ENCODE data around the gene DDX10.

DDX10 gene

DNA sequence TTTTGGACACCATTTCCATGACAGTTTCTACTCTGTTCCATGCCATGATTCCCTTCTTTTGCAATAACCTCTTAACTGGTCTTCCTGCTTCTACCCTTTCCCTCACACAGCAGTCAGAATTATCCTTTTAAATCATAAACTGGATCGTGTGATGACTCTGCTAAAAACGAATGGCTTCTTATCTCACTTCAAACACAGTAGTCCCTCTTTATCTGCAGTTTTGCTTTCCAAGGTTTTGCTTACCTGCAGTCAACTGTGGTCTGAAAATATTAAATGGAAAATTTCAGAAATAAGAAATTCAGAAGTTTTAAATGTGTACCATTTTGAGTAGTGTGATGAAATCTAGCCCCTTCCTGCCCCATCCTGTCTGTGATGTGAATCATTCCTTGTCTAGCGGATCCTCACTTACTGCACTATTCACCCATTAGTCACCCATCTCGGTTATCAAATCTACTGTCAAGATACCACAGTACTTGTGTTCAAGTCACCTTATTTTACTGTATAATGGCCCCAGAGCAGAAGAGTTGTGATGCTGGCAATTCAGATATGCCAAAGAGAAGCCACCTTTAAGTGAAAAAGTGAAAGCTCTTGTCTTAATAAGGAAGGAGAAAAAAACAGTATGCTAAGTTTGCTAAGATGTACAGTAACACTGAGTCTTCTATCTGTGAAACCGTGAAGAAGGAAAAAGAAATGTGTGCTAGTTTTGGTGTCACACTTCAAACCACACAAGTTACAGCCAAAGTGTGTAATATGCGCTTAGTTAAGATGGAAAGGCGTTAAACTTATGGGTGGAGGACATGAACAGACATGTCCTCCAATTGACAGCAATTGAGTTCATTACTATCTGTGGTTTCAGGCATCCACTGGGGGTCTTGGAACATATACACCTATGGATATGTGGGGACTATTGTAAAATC lies 283.0 kb downstream of the DDX10 start:
- no peak for DNase-seq

DNA sequence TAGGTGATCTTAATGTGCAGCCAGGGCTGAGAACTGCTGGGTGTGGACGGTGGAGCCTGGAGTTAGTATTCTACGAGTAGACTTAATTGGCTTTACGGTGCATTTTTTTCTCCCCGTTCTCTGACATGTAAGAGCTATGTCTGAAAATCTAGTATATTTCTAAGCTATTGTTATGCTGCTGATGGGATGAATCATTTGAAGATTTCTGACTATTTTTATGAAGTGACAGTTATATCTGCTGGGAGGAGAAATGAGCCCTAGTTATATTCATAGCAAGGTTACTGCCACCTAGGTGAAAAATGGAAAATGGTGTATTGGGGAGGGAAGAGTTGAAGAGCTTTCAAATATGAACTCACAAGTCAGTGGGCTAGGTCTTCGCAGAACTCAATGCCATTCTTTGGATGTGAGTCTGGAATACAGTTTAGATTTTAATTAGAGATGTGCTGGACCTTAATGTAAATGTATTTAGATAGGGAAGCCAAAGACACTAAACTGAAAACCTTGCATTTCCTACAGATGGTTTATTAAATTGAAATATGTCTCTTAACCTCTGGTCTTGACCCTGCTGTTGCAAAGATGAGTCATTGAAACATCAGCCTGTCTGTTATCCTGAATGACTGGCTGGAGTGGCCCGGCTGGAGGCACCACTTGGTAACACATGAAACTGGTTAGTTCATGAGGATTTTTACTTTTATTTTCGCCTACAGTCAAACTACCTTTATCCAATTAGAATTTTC lies 293.7 kb downstream of the DDX10 start:
- DNase-seq, result no peak

DNA sequence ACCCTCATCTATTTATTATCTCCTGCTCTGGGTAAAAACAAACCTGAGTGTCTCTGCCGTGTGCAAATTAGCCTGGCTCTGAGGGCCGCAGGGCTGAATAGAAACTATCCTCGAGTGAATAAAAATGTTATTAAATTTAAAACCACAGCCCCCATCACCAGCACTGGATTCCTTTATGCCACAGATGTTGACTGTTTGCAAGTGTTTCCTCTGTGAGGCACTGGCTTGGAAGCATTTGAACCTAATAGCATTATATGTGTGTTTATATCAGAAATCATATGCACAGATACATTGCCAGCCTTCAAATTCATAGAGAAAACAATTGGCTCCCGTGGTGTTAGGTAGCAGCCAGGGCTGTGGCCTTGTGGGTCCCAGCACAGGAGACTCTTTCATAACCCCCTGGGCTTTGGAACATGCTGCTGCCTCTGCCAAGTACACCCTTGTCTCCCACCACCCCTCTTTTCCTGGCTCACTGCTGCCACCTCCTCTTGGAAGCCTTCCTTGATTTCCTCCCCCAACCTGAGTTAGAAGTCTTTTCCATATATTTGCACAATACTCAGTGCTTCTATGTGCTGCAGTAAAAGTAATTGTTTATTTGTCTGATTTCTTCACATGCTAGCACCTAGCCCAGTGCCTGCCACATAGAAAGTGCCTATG lies 294.4 kb downstream of the DDX10 start:
- no peak for DNase-seq

DNA sequence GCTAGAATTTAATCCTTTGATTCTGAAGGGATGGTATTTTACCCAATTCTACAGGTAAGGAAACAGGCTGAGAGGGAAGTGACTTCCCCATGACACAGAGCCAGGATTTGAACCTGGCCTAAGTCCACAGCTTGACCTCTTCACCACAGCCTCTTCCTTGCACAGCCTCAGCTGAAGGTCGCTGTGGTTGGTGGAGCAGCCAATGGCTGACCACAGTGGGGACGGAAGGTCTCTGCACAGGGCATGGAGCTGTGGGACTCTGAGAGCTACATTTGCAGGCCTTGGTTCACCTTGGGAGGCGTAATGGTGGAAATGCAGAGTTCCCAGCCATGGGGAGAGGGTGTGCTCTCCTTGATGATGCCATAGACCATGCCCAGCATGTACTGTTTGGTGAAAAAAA lies 295.0 kb downstream of the DDX10 start:
- no peak for DNase-seq

DNA sequence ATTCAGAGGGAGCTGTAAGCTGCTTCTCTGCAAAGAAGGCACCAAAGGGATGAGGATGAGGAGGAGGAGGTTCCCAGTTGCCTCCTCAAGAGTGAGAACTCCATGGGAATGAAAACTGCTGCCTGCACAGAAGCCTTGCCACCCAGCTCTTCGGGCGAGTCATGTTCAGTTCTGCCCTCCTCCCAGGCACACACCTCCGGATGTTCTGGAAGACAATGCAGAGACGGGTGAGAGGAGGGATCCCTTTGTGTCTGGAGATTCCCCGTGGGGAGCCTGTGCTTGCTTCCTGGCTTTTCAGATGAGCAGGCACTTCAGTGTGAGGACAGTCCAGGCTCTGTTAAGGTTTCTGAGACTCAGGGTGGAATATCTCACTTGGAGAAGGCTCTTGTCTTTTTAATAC lies 295.6 kb downstream of the DDX10 start:
- DNase-seq, result no peak

DNA sequence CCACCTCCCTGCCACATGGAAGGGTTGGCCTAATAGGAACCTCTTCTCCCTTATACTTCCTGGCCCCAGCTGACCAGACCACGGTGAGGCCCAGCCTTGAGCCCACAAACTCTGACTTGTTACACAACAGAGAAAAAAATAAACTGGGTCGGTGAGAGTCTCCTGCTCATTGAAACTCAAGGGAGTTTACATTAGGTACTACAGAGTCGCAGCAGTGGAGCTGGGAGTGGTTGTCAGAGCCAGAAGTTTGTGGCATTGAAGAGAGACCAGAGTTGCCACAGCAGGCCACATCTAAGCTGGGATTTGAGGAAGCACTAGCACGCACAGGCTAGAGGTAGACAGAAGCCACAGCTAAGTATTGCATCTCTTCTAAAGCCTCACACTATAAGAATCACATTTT lies 296.2 kb downstream of the DDX10 start:
- no peak for DNase-seq

DNA sequence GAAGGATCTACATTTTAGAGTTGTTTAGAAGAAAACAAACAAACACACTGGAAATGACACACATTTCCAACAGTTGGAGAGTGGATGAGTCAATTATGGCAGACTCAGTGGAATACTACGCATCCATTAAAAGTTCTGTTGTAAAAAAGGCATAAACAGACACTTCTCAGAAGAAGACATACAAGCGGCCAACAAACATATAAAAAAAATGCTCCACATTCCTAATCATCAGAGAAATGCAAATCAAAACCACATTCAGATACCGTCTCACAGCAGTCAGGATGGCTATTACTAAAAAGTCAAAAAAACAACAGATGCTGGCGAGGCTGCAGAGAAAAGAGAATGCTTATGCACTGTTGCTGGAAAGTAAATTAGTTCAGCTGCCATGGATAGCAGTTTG lies 298.2 kb downstream of the DDX10 start:
- DNase-seq, result no peak

DNA sequence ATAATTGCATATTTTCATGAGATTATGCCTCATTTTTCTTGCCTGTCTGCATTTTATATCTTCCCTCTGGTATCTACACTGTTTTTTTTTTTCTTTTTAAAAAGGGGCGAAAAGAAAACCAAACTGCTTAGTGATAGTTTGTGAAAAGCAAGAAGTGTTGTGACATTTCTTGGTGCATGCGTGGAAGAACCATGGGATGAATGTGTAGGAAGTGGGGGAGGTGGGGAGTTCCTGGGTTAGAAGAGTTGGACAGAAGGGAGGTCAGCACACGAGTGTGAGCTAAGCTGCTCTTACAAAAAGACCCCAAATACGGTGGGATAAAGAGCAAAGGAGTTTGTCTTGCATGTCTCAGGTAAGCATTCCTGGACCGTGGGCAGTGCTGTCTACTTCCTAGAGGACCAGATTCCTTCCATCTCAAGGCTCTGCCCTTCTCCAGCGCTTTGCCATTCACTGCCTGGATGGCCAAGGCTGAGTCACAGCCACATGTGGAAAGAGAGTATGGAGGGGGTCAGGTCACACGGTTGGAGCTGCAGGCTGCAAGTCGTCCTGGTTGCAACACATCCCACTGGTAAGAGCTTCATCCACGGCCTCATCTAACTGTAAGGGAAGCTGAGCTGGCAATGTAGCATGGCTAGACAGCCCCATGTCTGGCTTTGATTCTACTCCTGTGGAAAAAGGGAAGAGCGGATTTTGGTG lies 300.6 kb downstream of the DDX10 start:
- DNase-seq, result no peak

DNA sequence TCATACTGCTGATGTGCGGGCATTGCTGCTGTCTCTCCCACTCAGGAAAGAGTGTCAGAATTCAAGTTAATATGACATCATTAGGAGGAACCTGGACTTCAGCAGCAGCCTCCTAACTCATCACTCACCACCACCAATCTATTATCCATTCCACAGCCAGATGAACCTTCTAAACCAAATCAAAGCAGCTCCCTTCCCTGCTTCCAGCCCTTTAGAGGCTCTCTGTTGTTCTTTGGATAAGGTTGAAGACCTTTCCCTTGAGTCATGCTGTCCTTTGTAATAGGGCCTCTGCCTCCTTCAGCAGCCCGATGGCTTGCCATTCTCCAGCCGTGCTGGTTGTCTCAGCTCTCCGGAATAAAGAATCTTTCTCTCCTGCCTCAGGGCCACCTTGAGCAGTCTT lies 301.3 kb downstream of the DDX10 start:
- DNase-seq, result no peak

DNA sequence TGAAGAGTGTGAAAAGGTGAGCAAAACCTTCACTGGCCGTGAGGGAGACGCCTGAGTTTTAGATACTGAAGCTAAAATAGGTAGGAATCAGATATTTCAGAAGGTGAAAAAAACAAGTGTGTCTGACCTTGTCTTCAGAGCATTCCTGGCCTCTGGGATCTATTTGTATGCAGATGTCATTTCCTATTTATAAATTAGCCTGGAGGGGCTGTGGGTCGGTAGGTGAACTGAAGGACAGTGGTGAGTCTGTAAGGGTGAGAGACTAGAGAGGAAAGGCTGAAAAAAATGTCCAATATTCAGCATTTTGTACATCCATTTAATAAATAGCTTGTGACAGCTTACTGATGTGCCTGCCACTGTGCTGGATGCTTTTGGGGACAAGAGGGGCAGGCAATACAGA lies 302.1 kb downstream of the DDX10 start:
- no peak for DNase-seq

DNA sequence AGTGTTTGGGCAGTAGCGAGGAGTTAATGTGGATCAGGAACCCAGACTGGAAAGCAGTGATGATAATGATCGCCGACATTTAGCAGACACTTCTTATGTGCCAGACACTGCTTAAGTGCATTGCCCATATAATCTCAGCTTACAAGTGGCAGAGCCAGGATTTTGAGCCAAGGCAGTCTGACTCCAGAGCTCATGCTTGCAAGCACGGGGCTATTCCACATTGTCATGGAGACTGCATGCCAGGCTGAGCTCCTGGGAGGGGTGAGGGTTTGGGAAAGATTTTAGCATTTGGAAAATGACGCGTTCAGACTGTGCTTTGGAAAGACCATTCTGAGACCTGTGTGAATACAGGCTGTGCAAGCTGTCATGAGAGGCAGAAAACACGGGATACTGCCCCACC lies 302.7 kb downstream of the DDX10 start:
- no peak for DNase-seq

DNA sequence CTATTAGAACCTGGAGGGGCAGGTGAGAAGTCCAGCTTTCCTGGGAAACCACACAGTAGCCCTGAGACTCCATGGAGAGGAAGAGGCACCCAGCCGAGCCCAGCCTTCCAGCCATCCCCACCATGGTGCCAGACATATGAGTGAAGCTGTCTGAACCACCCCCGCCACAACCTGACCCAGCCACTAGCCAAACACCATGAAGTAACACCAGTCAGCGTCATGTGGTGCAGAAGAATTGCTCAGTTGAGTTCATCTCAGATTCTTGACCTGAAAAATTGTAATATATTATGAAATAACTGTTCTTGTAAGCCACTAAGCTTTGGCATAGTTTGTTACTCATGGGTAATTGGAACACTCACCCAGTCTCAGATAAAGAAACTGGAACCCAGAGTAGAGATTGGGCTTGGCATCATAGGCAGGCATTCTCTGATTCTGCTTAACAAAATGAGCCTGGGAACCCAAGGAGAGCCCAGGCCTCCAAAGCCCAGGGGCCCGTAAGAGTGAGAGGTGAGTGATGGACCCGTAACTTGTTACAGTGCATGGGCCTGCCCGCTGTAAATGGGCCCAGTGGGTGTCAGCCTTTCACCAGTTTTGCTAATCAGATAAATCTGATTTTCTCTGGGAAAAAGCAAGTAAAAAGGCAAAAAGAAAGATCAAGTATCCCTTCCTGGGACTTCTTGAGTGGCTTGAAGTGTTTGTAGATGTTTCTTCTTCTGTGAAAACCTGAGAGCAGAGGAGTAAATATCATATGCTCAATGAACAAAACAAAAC lies 305.5 kb downstream of the DDX10 start:
- DNase-seq, result no peak

DNA sequence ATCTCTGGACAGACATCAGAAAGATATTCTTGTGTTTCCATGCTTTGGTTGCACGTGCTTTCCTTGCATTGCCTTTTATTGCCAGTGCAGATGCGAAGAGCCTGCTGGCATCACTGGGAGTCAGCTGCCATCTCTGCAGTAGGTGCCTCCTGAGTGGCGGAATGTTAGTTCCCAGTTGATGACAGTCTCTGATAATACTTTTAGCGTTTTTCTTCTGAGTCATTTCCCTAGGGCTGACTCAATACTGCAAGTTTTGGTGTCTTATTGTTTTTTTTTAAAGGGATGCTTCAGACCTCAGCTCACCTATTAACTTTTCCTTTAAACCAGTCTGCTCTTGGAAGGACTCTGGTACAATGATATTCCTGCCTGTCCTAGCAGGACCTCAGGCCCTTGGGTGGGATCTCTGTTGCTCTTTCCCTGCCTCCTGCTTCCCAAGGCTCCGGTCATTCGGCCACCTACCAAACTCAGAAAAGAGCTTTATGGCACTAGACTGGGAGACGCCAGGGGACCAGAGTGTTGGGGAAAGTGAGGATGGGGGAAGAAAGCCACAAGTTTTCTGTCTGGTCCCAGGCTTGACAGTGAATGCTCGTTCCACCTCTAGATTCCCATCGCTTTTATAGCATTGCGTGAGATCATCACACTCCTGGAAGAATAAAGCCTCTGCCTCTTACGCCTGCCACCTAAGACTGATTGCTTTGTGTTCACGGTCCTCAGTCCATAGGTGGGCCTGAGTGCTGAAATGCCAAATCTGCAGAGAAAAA lies 308.7 kb downstream of the DDX10 start:
- no peak for DNase-seq

DNA sequence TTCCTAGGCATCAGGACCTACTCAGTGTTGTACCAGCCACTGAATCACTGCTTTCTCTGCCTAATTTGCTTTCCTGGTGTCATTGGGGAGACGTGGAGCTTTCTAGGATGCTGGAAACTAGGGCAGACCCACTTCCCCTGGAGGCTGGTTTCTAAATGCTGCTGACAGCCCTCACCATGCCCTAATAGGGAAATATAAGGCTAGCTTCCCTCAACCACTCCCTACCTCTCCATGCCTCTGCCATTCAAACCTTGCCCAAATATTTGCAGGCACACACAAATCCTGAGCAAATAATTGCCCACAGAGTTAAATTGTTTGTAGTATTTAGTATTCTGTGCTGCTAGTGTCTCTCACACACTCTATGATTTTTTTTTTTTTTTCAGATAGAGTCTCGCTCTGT lies 310.2 kb downstream of the DDX10 start:
- no peak for DNase-seq

DNA sequence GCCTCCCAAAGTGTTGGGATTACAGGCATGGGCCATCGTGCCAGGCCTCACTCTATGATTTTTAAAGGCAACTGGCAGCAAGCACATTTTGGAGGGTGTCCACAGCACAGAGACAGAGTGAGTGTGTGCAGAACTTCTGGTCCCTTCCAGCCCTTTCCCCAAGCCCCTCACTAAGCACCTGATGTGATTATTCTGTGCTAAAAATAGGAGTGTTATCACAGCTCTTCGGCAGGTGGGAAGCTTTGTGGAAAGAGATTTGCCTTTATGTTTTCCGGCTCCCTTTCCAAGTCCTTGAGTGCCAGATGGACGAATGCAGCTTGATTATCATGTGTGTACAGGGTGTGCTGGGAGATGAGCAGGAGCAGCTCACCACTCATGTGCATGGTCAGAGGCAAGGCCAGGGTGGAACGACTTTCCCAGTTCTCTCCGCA lies 310.8 kb downstream of the DDX10 start:
- no peak for DNase-seq

DNA sequence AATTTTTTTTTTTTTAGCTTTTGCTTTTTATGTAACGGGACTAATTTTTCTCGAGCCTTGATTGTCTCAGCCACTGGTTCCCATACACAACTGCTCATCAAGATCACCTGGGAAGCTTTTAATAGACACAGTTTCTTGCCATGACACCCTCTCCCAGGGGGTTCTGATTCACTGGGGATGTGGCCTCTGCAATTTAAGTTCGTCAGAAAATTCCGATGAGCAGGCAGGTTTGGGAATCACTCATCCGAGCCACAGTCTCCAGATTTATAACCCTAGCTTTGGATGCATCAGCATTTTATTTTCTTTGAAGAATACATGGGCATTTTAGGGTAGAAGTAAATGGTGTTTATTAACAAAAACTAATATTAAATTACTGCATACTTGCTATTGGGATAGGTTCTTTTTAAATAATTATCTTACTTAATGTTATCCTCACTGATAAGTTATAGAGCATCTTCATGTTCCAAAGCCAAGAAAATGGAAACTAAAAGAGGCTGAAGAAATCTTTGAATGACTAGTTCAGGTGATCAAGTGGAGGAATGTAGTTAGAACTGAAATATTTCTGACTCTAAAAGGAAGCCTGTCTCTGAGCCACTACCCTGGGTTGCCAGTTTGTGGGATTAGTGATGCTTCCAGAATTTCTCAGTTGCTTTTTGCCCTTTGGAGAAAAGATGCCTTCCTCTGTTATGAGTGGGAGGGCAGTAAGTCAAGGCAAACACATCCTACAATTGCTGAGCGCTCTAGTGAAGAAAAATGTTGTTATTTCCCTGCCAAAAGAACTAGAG lies 319.0 kb downstream of the DDX10 start:
- no peak for DNase-seq

DNA sequence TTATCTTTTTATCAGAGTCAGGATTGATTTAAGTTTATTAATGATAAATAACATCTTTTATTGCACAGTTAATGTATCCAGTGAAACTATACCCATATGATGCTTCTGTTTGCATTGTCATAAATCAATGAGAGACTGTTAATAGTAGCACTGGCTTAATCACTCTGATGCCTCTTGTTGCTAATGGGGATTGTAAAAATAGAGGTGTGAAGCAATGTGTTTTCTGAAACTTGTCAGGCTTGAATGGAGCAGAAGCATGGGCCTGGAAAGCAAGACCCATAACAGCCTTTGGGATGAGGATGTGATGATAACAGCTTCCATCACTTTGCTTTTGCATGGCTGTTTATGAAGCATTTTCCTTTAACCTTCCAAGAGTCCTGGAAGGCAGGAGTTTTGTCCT lies 319.7 kb downstream of the DDX10 start:
- DNase-seq, result no peak

DNA sequence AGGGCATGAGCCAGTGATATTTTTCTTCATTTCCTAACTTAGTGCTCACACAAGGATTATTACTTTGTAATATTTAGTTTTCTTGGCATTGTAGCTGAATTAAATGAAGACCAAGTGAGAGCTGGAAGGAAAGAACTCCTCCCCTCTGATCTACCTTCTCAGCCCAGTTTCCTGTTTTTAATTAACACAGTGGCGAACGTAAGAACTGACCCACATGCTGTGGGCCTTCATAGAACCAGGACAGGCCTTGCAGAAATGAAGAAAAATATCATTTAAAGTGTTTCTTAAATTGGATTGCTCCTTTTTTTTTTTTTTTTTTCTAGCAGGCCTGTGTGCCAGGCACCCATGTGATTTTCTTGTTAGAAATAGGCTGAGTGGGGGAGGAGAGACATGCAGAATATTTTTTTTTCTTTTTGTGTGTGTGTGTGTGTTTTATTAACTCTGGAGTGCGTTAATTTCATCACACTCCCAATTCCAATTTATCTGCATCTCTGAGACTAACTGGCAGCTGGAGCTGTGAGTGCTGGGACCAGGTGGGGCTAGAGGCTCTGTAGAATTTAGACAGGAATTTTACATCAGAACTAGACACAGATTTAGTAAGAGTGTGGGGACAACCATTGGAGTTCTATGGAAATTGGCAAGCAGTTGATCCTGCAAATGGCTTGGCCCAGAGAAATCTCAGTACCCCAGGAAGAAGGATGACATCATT lies 320.5 kb downstream of the DDX10 start:
- no peak for DNase-seq

DNA sequence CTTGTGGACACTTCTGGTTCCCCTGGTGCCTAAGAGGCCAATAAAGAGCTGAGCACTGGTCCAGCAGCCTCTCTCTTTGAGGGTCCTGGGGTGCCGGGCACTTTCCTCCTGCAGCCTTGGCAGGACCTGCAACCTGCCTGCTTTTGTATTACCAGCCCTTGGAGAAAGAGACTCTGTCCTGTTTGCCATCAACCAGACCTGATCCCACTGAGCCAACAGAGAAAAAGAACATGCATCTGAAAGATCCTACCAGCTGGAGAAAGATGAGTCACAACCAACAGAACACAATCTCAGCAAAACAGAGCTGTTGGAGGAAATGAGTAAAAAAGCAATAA lies 321.0 kb downstream of the DDX10 start:
- DNase-seq, result no peak
